ENCODE measurements around the gene GATC. TPM values are rescaled to one million over a fixed set of nuclear protein-coding genes. Genes with fewer than 3 reads are reported as not detected.

The GATC gene
- total and polyA plus RNA-seq, 2 experiments from 2014 or later = 18.5 to 20.1 TPM

DNA sequence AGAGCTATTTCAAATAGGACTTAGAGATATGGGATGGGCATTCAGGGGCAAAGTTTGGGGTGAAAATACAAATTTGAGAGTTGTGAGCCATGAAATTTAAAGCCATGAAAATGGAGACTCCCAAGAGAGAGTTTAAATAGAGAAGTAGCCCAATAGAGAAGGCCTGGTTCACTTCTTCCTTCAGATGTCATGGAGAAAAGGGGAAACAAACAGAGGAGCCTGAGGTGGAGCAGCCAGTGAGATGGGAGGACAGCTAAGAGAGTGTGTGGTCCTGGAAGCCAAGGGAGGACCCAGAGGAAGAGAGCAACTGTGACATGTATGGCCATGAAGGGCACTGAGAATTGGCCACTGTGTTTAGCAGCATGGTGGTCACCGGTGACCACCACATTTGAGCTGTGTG is 37.4 kb downstream of the GATC start:
- ATAC-seq = no peak
- H3K27me3 ChIP-seq (ENCODE audit: insufficient read depth) = no peaks in the 10 kb centered on the region
- no peak overlapping the region for H3K27ac ChIP-seq (ENCODE audit: low read depth)
- H3K27me3 Mint-ChIP-seq (ENCODE audit: insufficient read depth, low read depth, poor library complexity) = peaks cover 3% of the 10 kb centered on the region
- no peaks in the 10 kb centered on the region for H3K9me3 Mint-ChIP-seq
- no peaks in the 10 kb centered on the region for H3K36me3 ChIP-seq (ENCODE audit: insufficient read depth)
- 0 out of 3 replicates have a peak, but pooled peaks cover 9% of the 10 kb centered on the region for H3K36me3 Mint-ChIP-seq (ENCODE audit: low read depth)
- H3K4me2 ChIP-seq = no peak overlapping the region
- H4K20me1 ChIP-seq (replicated peaks; ENCODE audit: insufficient read depth) = no peaks in the 10 kb centered on the region
- H3K9me2 ChIP-seq (ENCODE audit: insufficient read depth) = no peaks in the 10 kb centered on the region
- H3K4me3 Mint-ChIP-seq = no peak overlapping the region
- no peaks in the 10 kb centered on the region for H3K79me2 ChIP-seq (replicated peaks; ENCODE audit: insufficient read depth)
- no peak overlapping the region for H3K4me3 ChIP-seq
- H3F3A ChIP-seq (replicated peaks; ENCODE audit: low read depth) = no peaks in the 10 kb centered on the region
- TF ChIP-seq ZNF331 (CRISPR knock-in tag; IDR thresholded peaks at IDR 0.05; ENCODE audit: low read depth) (no peak), CREB1 (CRISPR knock-in tag; IDR thresholded peaks at IDR 0.05; ENCODE audit: low read depth) (no peak), NANOG (IDR thresholded peaks at IDR 0.05; ENCODE audit: borderline replicate concordance) (no peak), JUNB (IDR thresholded peaks at IDR 0.05; ENCODE audit: unreplicated experiment) (no peak), STAT1 (IDR thresholded peaks at IDR 0.05; ENCODE audit: unreplicated experiment) (no peak)
- TF ChIP-seq, protein P1, sequence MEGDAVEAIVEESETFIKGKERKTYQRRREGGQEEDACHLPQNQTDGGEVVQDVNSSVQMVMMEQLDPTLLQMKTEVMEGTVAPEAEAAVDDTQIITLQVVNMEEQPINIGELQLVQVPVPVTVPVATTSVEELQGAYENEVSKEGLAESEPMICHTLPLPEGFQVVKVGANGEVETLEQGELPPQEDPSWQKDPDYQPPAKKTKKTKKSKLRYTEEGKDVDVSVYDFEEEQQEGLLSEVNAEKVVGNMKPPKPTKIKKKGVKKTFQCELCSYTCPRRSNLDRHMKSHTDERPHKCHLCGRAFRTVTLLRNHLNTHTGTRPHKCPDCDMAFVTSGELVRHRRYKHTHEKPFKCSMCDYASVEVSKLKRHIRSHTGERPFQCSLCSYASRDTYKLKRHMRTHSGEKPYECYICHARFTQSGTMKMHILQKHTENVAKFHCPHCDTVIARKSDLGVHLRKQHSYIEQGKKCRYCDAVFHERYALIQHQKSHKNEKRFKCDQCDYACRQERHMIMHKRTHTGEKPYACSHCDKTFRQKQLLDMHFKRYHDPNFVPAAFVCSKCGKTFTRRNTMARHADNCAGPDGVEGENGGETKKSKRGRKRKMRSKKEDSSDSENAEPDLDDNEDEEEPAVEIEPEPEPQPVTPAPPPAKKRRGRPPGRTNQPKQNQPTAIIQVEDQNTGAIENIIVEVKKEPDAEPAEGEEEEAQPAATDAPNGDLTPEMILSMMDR (conservative IDR thresholded peaks at IDR 0.05; ENCODE audit: low read depth in 2 of 2) = no peak
- TF ChIP-seq, protein P2, sequence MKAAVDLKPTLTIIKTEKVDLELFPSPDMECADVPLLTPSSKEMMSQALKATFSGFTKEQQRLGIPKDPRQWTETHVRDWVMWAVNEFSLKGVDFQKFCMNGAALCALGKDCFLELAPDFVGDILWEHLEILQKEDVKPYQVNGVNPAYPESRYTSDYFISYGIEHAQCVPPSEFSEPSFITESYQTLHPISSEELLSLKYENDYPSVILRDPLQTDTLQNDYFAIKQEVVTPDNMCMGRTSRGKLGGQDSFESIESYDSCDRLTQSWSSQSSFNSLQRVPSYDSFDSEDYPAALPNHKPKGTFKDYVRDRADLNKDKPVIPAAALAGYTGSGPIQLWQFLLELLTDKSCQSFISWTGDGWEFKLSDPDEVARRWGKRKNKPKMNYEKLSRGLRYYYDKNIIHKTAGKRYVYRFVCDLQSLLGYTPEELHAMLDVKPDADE (IDR thresholded peaks at IDR 0.05) = no peak
- TF ChIP-seq, protein P3, sequence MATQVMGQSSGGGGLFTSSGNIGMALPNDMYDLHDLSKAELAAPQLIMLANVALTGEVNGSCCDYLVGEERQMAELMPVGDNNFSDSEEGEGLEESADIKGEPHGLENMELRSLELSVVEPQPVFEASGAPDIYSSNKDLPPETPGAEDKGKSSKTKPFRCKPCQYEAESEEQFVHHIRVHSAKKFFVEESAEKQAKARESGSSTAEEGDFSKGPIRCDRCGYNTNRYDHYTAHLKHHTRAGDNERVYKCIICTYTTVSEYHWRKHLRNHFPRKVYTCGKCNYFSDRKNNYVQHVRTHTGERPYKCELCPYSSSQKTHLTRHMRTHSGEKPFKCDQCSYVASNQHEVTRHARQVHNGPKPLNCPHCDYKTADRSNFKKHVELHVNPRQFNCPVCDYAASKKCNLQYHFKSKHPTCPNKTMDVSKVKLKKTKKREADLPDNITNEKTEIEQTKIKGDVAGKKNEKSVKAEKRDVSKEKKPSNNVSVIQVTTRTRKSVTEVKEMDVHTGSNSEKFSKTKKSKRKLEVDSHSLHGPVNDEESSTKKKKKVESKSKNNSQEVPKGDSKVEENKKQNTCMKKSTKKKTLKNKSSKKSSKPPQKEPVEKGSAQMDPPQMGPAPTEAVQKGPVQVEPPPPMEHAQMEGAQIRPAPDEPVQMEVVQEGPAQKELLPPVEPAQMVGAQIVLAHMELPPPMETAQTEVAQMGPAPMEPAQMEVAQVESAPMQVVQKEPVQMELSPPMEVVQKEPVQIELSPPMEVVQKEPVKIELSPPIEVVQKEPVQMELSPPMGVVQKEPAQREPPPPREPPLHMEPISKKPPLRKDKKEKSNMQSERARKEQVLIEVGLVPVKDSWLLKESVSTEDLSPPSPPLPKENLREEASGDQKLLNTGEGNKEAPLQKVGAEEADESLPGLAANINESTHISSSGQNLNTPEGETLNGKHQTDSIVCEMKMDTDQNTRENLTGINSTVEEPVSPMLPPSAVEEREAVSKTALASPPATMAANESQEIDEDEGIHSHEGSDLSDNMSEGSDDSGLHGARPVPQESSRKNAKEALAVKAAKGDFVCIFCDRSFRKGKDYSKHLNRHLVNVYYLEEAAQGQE (IDR thresholded peaks at IDR 0.05; ENCODE audit: unreplicated experiment) = no peak
- H3K27ac Mint-ChIP-seq = no peak overlapping the region
- peaks cover 6% of the 10 kb centered on the region; the same call in 2 of the 3 replicates for H3K4me1 Mint-ChIP-seq
- H3K4me1 ChIP-seq (ENCODE audit: insufficient read depth) = no peaks in the 10 kb centered on the region; the same call in 1 of the 2 replicates
- H2AFZ ChIP-seq = no peak overlapping the region
- DNase-seq (ENCODE audit: low spot score) = no peak
